ENCODE results near the gene PRRC2B. TPM values are rescaled to one million over a fixed set of nuclear protein-coding genes. Genes with fewer than 3 reads are reported as not detected.

PRRC2B gene
- total and polyA plus RNA-seq, 4 donors: 39.4 to 171 (median 91.4) TPM

- Histone ChIP-seq H3K4me1 (ENCODE audit: control insufficient read depth in 5 of 5, insufficient read depth in 5 of 5, low read length in 5 of 5) (no peaks in the 10 kb centered on the region), H3K27ac (ENCODE audit: low read depth in 1 of 2, low read length in 1 of 2) (no peak overlapping the region), H3K4me3 (no peak overlapping the region), H3K36me3 (ENCODE audit: control insufficient read depth in 4 of 4, insufficient read depth in 4 of 4, low read length in 4 of 4) (peaks cover 12 to 95% (median 76%) of the 10 kb centered on the region in 4 donors), H3K9ac (ENCODE audit: insufficient read depth in 1 of 2, low read length in 2 of 2) (no peak overlapping the region), H3K27me3 (ENCODE audit: control insufficient read depth in 3 of 3, insufficient read depth in 3 of 3, low read length in 2 of 3) (no peaks in the 10 kb centered on the region), H3K9me3 (ENCODE audit: control insufficient read depth in 4 of 4, insufficient read depth in 3 of 4, low read length in 3 of 4) (no peaks in the 10 kb centered on the region)
- ATAC-seq (ENCODE audit: insufficient read depth, low FRiP score) (no peak), DNase-seq (no peak)
- TF ChIP-seq CTCF (IDR thresholded peaks at IDR 0.05; ENCODE audit: control extremely low read depth, extremely low read depth): no peak
- WGBS, 2 donors: 89 to 92% methylated on average over 19 of the region's 19 CpGs
Measured at GRCh38 chr9:131485728-131486422, 92.0 kb downstream of the PRRC2B start.

- H3K36me3 ChIP-seq (ENCODE audit: control insufficient read depth in 4 of 4, insufficient read depth in 4 of 4, low read length in 4 of 4): peaks cover 12 to 97% (median 76%) of the 10 kb centered on the region in 4 donors
- no peak overlapping the region for H3K9ac ChIP-seq (ENCODE audit: insufficient read depth in 1 of 2, low read length in 2 of 2)
- no peaks in the 10 kb centered on the region for H3K27me3 ChIP-seq (ENCODE audit: control insufficient read depth in 3 of 3, insufficient read depth in 3 of 3, low read length in 2 of 3)
- H3K4me1 ChIP-seq (ENCODE audit: control insufficient read depth in 5 of 5, insufficient read depth in 5 of 5, low read length in 5 of 5): no peaks in the 10 kb centered on the region
- TF ChIP-seq CTCF (IDR thresholded peaks at IDR 0.05; ENCODE audit: control extremely low read depth, extremely low read depth): no peak
- no peak overlapping the region for H3K4me3 ChIP-seq
- 91 to 92% methylated on average over 9 of the region's 9 CpGs for WGBS, 2 donors
- DNase-seq (no peak), ATAC-seq (ENCODE audit: insufficient read depth, low FRiP score) (no peak)
- no peak overlapping the region for H3K27ac ChIP-seq (ENCODE audit: low read depth in 1 of 2, low read length in 1 of 2)
- no peaks in the 10 kb centered on the region for H3K9me3 ChIP-seq (ENCODE audit: control insufficient read depth in 4 of 4, insufficient read depth in 3 of 4, low read length in 3 of 4)
Measured at GRCh38 chr9:131487001-131487400, 93.1 kb downstream of the PRRC2B start.

GRCh38 chr9:131487621-131488031, 93.7 kb downstream of the PRRC2B start:
- Histone ChIP-seq H3K27ac (ENCODE audit: low read depth in 1 of 2, low read length in 1 of 2) (no peak overlapping the region), H3K4me3 (no peak overlapping the region), H3K27me3 (ENCODE audit: control insufficient read depth in 3 of 3, insufficient read depth in 3 of 3, low read length in 2 of 3) (no peaks in the 10 kb centered on the region), H3K9me3 (ENCODE audit: control insufficient read depth in 4 of 4, insufficient read depth in 3 of 4, low read length in 3 of 4) (no peaks in the 10 kb centered on the region), H3K4me1 (ENCODE audit: control insufficient read depth in 5 of 5, insufficient read depth in 5 of 5, low read length in 5 of 5) (no peaks in the 10 kb centered on the region), H3K36me3 (ENCODE audit: control insufficient read depth in 4 of 4, insufficient read depth in 4 of 4, low read length in 4 of 4) (peaks cover 17 to 97% (median 76%) of the 10 kb centered on the region in 4 donors), H3K9ac (ENCODE audit: insufficient read depth in 1 of 2, low read length in 2 of 2) (no peak overlapping the region)
- DNase-seq: no peak
- TF ChIP-seq CTCF (IDR thresholded peaks at IDR 0.05; ENCODE audit: control extremely low read depth, extremely low read depth): no peak
- no peak for ATAC-seq (ENCODE audit: insufficient read depth, low FRiP score)
- WGBS, 2 donors: 89% methylated on average over 14 of the region's 14 CpGs
